GM21576 (cell line): ENCODE results near the gene MAPKAP1.

ENCODE experiments used
- ATAC-seq: cut with Tn5 transposase; IDR thresholded peaks from one replicate; pipeline ENCODE4 v1.9.1; 2021; ENCODE audit warnings: mild to moderate bottlenecking, moderate library complexity; ENCODE audit not compliant: unreplicated experiment

MAPKAP1 gene

DNA sequence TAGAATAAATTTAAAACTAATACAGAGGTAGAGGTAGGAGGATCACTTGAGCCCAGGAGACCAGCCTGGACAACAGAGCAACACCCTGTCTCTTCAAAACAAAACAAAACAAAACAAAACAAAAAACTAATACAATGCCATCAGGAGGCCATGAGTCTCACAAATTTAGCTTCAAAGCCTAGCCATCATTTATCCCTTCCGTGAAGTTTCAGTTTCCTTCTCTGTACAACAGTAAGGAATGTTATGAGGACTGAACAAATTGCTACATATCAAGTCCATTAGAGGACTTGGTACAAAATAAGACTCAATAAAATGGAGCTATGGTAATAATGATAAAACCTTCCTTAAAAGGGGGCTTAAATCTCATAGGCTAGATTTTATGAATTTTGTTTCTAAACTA is 60.8 kb downstream of the MAPKAP1 start:
- no peak for ATAC-seq

DNA sequence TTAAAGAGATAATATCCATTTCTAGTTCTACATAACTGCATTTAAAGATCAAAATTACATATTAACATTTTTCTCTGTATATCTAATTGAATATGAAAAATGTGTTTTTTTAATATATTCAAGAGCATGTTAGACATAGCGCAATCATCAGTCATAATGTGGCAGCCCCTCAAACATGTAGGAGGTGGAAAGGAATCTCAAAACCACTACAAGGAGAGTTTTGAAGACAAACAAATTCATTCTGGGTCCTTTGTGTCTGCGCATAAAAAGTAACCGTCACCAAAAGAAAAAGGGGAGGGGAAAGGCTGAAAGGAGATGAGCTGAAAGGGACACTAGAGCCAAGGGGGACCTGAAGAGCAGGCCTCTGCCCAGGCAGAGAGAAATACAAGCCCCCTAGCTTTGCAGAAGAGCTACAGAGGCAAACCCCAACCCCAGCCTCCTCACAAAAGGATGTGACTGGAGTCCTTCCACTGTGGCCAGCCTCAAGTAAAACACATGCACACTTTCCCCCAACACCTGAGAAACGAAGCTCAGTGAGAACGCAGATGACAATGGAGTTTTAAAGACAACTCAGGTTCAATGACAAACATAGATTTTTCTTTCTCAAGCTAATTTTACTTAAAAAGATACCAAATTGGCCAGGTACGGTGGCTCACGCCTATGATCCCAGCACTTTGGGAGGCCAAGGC is 62.0 kb downstream of the MAPKAP1 start:
- no peak for ATAC-seq

DNA sequence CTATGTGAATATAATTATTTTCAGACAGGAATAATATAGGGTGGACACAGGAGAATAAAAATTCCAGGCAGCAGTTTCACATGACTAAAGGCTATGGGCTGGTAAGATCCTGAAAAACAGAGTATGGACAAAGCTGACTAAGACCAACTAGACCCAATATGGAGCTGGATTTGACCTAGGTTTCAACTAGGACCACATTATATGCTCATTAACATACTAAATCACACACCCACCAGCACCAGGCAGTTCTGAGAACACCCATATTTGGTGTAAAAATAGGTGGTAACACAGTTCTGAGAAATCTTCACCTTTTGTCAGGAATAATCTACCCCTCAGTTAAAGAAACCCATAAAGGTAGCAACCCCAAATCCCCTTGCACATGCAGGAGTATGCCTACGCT is 64.7 kb downstream of the MAPKAP1 start:
- no peak for ATAC-seq

DNA sequence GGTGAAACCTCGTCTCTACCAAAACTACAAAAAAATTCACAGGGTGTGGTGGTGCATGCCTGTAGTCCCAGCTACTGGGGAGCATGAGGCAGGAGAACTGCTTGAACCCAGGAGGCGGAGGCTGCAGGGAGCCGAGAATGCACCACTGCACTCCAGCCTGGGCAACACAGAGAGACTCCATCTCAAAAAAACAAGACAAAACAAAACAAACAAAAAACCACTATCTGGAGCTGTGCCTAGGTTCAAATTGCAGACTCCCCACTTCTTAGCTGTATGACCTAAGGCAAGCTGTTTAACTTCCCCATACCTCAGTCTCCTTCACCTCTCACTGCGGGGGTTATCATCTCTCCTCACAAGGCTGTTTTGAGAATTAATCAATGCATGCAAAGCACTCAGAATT is 68.0 kb downstream of the MAPKAP1 start:
- ATAC-seq: no peak

DNA sequence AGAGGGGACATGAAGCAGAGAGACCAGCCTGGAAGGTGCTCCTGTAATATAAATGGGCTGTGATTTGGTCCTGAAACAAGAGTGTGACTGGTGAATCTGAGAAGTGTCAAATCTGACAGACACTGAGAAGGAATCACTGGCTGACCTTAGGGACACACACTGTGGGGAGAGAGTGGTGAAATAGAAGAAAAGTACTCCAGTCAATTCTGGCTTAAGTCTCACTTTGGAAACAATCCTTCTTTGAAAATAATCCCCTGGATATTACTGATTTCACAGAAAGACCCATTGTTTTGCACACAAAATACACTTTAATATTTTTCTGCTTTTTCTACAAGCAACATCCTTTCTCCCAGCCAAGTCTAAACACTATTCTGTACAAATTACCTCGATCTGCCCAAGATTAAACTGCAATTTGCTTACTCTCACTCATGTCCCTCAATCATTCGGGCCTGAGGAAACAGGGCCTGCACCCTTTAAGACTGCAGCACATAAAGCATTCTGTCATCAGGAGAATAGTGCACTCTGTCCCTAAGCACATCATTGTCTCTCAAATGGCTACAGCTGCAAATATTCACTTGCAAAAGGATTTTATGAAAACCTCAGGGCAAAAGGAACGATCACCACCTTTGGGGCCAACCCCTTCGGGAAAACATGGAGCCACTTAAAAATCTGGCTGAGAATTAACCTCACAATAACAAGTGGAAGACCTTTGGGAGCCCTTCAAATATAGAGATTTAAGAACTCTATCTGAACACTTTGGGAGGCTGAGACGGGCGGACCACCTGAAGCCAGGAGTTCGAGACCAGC is 68.6 kb downstream of the MAPKAP1 start:
- ATAC-seq: no peak

DNA sequence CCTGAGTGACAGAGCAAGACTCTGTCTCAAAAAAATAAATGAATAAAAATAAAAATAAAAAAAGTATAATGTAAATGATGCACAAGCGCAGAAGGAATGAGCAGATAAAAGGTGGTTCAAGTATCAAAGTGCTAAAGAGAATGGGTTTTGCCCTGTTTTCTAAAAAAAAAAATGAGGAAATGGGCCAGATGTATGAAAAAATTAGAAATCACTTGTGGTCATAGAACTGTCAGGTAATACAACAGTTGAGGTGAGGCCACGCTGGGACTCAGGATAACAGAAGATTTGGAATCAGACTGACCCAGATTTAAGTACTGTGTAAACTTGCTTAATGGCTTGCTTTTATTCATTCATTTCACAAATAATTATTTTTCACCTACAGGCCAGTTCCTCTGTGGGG is 69.8 kb downstream of the MAPKAP1 start:
- no peak for ATAC-seq

DNA sequence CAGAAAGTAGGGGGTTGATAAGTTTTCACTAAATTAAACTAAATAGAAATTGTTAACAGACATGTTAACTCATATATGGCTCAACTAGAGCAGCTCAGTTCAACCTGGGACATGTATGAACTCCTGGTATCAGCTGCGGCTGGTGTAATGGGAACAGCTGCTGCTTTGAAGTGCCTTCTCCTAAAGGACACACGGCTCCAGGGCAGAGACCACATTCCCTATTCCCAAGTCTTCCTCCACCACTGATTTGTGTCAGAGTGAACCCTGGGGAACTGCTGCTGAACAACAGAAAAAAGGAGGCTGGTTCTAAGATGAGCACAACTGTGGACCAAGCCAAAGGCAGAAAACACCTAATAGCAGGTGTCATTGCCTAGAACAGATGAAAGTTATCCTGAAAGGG is 71.1 kb downstream of the MAPKAP1 start:
- ATAC-seq: no peak

DNA sequence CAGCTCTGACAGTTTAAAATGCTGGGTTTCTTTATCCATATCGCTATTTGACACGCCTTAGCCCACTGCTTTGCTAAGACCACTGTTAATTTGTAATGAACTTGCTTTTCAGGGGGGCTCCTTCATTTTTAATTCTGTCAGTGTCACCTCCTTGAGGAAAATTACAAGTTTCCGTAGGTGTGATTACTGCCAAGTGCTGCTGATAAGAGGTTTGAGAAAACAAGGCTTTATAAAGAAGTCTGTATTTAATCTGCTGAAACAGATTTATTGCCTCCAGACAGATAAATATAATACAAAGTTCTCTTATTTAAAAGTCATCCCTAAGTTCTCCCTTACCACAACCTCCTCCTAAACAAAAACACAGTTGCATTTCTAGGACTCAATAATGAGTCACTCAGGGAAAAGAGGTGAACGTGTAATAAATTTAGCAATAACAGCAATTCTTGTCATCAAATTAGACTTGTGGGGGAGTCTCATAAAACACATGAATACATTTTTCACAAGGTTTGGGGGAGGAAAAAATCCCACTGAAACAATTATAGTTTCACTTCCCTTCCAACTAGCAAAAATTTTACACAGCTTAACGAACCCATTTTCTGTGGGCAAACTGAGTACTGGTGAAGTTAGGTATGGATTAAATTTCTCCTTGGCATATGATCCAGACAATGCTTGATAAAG is 72.8 kb downstream of the MAPKAP1 start:
- no peak for ATAC-seq

DNA sequence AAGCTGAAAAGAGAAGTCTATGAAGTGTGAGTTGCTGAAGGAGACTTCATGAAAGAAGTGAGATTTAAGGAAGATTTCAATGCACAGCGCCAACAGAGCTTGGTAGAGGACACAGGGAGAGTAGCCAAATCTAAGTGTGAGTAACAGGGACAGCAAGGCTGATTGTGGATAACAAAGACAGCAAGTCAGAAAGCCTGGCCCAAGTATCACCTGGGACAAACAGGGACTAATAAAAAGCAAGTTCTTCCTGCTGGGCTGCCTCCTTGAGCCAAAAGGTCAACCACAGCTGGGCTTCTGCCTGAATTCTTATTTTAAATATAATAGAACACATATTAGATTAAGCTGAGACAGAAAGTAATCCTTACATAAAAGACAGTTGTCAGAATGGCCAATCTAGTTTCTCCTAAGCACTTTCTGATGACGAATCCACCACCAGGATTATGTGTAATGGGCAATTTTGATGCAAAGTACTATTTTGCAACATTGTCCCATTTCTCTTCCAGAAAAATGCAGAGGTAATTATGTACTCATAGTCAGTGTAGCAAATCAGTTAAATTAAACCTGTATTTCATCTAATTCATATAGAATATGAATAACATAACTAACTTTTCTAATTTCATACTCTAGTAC is 73.8 kb downstream of the MAPKAP1 start:
- ATAC-seq: no peak

DNA sequence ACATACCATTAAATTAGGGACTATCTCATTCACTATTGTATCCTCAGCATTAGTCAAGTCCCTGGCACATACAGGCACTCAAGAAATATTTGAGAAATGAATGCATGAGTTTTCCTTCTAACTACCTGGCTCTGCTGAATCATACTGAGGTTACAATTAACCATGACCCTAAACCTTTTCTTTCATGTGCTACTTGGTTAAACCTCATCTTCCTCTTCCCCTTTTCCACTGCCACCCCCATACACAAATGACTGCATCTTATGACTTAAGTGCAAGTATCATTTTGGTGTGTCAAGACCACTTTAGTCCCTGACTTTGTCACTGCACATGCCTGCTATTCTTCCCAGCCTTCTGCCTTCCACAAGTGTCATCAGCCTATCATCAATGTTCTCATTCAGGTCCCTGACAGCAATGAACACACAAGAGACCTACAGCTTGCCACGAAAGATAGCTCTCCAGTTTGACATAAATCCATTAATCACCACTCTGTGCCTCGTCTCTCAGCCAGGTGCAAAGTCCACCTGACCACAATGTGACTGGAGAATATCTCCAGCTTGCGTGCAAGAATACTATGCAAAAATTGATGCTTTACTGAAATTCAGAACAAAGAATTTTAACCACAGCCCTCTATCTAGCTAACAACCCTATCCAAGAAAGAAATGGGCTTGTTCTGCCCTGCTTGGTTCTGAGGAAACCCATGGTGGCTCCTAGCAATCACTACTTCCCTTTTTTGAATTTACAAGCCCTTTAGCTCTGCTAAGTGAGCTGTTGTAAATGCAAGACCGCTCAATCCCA is 74.5 kb downstream of the MAPKAP1 start:
- ATAC-seq: peak; percentile 44

DNA sequence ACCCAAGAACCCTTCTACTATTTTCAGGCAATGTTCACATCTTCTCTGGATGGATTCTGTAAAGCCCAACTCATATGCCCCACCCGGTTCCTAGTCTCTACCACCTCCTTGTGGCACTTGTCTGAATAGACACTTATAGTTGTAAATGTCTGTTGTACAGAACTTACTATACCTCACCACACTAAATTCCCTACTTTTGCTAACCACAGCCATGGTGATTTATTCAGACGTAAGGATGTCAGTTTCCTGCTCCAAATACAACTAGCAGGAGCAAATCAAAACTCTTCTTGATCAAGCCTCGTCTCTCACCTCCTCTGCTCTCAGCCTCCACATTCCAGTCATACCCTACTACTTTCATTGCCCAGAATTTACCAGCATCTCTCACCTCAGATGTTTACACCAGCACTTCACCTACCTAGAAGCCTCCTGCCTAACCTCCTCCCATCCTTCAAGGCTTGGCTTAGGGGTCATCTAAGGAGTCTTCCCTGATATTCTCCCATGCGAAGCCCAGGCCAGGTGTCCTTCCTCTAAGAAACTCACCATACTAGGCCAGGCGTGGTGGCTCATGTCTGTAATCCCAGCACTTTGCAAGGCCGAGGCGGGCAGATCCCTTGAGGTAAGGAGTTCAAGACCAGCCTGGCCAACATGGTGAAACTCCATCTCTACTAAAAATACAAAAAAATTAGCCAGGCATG is 75.5 kb downstream of the MAPKAP1 start:
- ATAC-seq: no peak

DNA sequence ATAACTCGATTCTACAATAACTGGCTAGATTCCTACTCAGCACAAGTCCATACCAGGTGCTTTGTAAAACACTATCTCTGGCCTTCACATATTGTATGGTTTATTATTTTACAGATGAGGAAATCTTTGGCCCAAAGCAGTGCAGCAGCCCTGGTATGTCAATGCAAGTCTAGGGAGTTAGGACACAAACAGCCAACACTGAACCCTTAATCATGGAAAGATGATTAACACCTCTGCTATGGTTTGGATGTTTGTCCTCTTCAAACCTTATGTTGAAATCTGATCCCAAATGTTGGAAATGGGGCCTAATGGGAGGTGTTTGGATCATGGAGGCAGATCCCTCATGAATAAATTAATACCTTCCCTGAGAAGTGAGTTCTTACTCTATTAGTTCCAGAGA is 76.6 kb downstream of the MAPKAP1 start:
- no peak for ATAC-seq

DNA sequence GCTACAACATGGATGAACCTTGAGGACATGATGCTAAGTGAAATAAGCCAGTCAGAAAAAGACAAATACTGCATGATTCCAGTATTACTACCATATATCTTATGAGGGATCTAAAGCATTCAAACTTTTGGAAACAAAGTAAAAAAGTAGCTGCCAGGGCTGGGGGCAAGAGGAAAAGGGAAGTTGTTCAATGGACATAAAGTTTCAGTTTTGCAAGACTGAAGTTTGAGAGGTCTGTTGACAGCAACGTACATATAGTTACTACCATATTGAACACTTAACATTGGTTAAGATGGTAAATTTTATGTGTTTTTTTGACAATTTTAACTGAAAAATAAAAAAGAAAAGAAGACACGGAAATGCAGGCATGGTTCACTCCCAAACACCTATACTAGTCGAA is 77.6 kb downstream of the MAPKAP1 start:
- ATAC-seq: no peak

DNA sequence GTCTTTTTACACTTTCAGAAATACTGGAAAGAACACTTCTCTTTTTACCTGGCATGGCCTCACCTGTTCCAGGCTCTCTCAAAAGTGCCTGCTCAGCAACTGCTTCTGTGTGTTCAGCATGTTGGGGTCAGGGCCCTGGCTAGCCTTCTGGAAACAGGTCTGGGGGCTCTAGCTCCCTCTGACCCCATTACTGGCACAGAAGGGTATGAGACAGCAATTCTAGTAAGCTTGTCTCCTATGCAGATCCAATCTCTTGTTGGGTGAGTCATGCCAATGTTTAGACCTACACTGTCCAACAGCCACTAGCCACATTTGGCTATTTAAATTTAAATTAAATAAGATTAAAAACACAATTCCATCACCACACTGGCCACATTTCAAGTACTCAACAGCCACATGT is 80.8 kb downstream of the MAPKAP1 start:
- ATAC-seq: no peak

DNA sequence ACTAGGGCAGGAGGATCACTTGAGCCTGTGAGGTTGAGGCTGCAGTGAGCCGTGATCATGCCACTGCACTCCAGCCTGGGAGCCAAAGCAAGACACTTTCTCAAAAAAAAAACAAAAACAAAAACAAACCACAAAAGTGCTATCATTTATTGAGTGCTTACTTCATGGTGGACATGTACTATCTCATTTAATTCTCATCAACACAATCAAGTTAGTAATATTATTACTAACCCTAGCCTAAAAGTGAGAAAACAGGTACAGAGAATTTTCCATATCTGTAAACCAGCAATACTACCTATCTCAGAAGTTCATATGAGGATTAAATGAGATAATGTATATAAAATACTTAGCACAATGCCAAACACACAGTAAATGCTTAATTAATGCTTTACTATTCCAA is 85.8 kb downstream of the MAPKAP1 start:
- no peak for ATAC-seq

DNA sequence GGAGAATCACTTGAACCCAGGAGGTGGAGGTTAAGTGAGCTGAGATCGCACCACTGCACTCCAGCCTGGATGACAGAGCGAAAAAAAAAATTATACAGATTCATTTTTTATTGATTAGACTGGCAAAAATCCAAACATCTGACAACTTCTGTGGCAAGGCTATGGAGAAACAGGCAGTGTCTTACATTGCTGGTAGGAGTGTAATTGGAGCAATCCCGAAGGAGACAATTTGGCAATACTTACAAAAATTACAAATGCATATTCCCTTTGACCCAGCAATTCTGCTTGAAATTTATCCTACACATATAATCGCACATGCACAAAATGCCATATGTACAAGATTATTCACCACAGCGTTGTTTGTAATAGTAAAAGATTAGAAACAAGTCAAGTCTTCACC is 86.8 kb downstream of the MAPKAP1 start:
- no peak for ATAC-seq

DNA sequence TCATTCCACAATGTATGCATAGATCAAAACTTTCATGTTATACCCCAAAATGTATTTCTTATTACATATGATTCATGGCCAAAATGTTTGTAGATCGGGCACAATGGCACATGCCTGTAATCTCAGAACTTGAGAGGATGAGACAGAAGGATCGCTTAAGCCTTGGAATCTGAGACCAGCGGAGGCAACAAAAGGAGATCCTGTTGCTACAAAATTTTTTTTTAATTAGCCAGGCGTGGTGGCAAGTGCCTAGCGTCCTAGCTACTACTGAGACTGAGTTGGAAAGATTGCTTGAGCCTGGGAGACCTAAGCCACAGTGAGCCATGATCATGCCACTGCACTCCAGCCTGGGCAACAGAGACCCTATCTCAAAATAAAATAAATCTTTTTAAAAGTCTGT is 89.9 kb downstream of the MAPKAP1 start:
- ATAC-seq: no peak

DNA sequence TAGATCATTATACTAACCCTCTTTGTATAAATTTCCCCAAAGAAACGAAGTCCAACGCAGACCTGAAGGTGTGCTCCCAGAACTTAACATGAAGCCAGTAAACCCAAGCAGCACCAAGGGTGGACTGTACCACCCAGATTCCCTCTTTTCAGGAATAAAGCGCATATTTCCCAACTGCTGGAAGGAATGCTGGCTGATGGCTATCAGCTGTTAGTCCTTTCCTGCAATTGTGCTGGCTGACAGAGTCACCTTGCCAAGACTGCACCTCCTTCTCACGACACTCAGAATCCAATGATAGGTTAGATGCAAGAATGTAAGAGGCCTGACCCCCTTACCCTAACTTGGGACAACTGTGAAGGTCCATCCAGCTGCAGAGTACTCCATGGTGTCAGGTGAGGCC is 93.9 kb downstream of the MAPKAP1 start:
- no peak for ATAC-seq

DNA sequence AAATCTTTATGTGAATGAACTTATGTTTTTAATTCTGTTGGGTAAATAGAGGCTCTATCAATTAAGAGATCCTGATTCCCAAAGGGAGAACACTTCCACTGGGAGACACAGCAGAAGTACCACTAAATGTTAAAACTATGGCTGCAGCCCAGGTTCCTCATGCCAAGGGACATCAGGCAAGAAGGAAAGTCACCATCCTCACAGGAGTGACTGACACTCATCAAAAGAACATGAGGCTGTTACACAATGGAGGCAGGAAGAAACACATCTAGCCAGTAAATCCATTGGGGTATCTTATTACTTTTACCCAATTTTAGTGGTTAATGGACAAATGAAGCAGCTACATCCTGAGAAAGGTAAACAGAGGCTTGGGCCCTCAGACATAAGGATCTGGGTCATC is 94.4 kb downstream of the MAPKAP1 start:
- no peak for ATAC-seq

DNA sequence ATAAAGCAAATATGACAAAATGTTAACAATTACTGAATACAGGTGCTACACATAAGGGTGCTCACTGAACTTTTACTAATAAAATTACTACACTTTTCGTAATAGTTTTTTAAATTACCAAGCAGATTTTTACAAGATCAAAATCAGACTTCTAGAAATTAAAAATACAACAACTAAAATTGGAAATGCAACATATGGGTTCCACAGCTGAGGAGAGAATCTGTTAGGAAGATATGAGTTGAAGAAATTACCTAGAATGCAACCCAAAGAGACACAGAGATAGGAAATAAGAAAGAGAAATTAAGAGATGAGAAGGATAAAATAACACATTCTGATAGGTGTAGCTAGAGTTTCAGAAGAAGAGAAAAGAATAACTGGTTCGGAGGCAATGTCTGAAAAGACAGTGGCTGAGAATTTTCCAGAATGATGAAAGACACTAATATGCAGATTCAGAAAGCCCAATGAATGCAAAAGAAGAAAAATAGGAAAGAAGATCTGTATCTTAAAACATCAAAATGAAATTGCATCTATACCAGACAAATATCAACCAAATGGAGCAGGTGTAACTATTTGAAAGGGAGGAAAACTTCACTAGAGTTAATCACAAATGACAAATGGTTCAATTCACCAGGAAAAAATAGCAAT is 95.8 kb downstream of the MAPKAP1 start:
- ATAC-seq: no peak
